ENCODE data around the gene SREK1IP1.

Gene SREK1IP1

DNA sequence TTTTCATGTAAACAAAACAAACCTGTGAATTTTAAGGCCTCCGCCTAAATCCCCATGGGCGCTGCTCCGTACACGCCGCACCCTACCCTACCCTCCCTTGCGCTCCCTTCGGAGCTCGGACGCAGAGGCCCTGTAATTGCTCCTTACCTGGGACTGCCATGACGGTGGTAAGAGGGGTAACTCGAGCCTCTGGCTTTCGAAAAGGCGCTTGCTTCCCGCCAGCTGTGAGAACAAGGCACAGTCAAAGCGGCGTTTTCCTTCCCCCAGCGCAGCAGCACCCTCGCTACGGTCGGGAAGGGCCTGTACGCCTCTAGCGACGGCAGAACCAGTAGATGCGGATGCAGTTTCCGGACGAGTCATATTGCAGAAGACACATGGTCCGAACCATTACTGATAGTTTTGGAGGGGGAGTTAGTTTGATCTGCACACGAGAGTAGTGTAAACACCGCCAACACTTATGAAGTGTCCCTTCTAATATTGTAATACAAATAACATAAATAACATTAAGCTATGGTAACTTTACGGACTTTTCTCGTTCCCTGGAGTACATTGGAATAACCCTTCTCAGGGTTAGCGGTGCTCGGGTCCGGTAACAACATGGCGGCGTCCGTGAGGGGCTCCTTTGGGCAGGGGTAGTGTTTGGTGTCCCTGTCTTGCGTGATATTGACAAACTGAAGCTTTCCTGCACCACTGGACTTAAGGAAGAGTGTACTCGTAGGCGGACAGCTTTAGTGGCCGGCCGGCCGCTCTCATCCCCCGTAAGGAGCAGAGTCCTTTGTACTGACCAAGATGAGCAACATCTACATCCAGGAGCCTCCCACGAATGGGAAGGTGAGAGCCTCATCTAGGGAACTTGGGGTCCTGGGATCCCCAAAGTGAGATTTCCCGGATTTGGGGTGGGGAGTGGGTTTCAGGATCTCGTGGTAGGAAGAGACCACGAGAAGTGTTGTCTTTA is at the start of gene SREK1IP1, which contains the start of gene CWC27:
Gene SREK1IP1 (minus strand): TSS at position 334 of the 955 bp plus-strand sequence. CDS start 174 bp downstream, at position 160.
Gene CWC27 (plus strand): TSS at position 573 of the 955 bp plus-strand sequence. CDS start 217 bp downstream, at position 790.
- in situ Hi-C loops (cut with MboI; ENCODE audit: low pct_unique_long_range_greater_than_20kb, low sequenced_read_pairs, unreplicated experiment) = no loop called here
- TF ChIP-seq, protein P1, sequence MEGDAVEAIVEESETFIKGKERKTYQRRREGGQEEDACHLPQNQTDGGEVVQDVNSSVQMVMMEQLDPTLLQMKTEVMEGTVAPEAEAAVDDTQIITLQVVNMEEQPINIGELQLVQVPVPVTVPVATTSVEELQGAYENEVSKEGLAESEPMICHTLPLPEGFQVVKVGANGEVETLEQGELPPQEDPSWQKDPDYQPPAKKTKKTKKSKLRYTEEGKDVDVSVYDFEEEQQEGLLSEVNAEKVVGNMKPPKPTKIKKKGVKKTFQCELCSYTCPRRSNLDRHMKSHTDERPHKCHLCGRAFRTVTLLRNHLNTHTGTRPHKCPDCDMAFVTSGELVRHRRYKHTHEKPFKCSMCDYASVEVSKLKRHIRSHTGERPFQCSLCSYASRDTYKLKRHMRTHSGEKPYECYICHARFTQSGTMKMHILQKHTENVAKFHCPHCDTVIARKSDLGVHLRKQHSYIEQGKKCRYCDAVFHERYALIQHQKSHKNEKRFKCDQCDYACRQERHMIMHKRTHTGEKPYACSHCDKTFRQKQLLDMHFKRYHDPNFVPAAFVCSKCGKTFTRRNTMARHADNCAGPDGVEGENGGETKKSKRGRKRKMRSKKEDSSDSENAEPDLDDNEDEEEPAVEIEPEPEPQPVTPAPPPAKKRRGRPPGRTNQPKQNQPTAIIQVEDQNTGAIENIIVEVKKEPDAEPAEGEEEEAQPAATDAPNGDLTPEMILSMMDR (IDR thresholded peaks at IDR 0.05; ENCODE audit: extremely low read depth, insufficient read depth, missing control alignments) = no peak
- DNase-seq (ENCODE audit: low spot score) = peak; percentile 76

- TF ChIP-seq, protein P1 (IDR thresholded peaks at IDR 0.05; ENCODE audit: extremely low read depth, insufficient read depth, missing control alignments) = no peak
- in situ Hi-C loops (cut with MboI; ENCODE audit: low pct_unique_long_range_greater_than_20kb, low sequenced_read_pairs, unreplicated experiment) = no loop called here
- DNase-seq (ENCODE audit: low spot score) = no peak
Observed at GRCh38 chr5:64818245-64818644, 49.8 kb upstream of the SREK1IP1 start.

GRCh38 chr5:64814073-64814472 is 45.6 kb upstream of the SREK1IP1 start:
- TF ChIP-seq, protein P1 (IDR thresholded peaks at IDR 0.05; ENCODE audit: extremely low read depth, insufficient read depth, missing control alignments) = no peak
- peak; percentile 21 for DNase-seq (ENCODE audit: low spot score)
- in situ Hi-C loops (cut with MboI; ENCODE audit: low pct_unique_long_range_greater_than_20kb, low sequenced_read_pairs, unreplicated experiment) = no loop called here

DNA sequence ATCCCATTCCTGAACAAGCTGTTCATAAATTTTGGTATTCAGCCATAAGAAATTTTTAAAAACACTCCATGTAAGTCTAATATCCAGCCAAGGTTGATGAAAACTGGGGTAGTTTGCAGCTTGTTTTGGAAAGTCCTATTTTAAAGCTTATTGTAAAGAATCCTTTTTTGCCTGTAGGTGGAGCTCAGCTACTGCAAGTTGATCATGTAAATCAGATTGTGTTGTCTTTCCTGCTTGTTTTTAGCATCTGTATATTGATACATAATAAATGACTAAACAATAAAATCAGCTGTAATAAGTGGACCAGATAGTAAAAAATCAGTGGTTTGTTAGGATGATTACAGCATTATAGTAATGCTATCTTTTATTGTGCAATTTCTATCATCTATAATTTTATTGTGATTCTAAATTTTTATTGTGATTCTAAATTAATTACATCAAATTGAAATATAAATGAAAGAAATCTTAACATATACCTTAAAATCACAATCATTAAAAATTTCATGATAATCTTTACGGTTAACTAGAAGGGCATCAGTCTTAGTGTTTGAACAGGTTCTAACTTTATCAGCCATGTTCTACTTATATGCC is 42.7 kb upstream of the SREK1IP1 start:
- in situ Hi-C loops (cut with MboI; ENCODE audit: low pct_unique_long_range_greater_than_20kb, low sequenced_read_pairs, unreplicated experiment) = no loop called here
- peak; percentile 9 for DNase-seq (ENCODE audit: low spot score)
- TF ChIP-seq, protein P1 (IDR thresholded peaks at IDR 0.05; ENCODE audit: extremely low read depth, insufficient read depth, missing control alignments) = peak; percentile 60

GRCh38 chr5:64807520-64807919 is 39.0 kb upstream of the SREK1IP1 start:
- no peak for DNase-seq (ENCODE audit: low spot score)
- in situ Hi-C loops (cut with MboI; ENCODE audit: low pct_unique_long_range_greater_than_20kb, low sequenced_read_pairs, unreplicated experiment) = loop anchor here (10.0 kb wide), 1 partner anchor 677 kb away; the partner anchor contains the start of gene ADAMTS6
- TF ChIP-seq, protein P1 (IDR thresholded peaks at IDR 0.05; ENCODE audit: extremely low read depth, insufficient read depth, missing control alignments) = no peak

DNA sequence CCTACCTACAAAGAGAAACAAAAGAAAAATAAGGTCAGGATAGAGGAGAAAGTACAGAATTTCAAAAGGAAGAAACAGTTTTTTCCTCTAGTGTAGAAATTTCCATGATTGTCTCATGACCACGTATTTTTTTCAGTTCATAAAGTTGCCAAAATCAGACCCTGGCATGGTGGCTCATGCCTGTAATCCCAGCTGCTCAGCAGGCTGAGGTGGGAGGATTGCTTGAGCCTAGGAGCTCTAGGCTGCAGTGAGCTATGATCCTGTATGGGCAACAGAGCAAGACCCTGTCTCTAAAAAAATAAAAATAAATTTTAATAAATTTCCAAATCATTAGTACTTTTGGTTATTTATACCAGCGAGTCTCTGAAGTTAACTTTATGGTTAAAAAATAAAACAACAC is 38.0 kb upstream of the SREK1IP1 start:
- in situ Hi-C loops (cut with MboI; ENCODE audit: low pct_unique_long_range_greater_than_20kb, low sequenced_read_pairs, unreplicated experiment) = loop anchor here (10.0 kb wide), 1 partner anchor 678 kb away; the partner anchor contains the start of gene ADAMTS6
- DNase-seq (ENCODE audit: low spot score) = no peak
- TF ChIP-seq, protein P1 (IDR thresholded peaks at IDR 0.05; ENCODE audit: extremely low read depth, insufficient read depth, missing control alignments) = no peak
